ENCODE results near the gene IFT27. TPM values are rescaled to one million over a fixed set of nuclear protein-coding genes. Genes with fewer than 3 reads are reported as not detected.

The IFT27 gene
- total RNA-seq, 2 experiments from 2014 or later, result 30.3 to 33.7 TPM

GRCh38 chr22:36729321-36729720, 46.6 kb downstream of the IFT27 start:
- DNase-seq (no peak), ATAC-seq (no peak)
- H3K36me3 Mint-ChIP-seq, result no peaks in the 10 kb centered on the region
- H3K27me3 Mint-ChIP-seq, result peaks cover 19% of the 10 kb centered on the region
- no peak overlapping the region for H3K4me3 Mint-ChIP-seq
- no peak overlapping the region for H3K27ac Mint-ChIP-seq
- CTCF ChIA-PET, result no interaction called here
- H3K4me1 Mint-ChIP-seq, result no peaks in the 10 kb centered on the region
- H3K9me3 Mint-ChIP-seq (ENCODE audit: low read depth), result no peaks in the 10 kb centered on the region

- CTCF ChIA-PET, result no interaction called here
- ATAC-seq (no peak), DNase-seq (no peak)
- Mint-ChIP-seq H3K27me3 (peaks cover 21% of the 10 kb centered on the region), H3K27ac (no peak overlapping the region), H3K9me3 (ENCODE audit: low read depth) (no peaks in the 10 kb centered on the region), H3K4me3 (no peak overlapping the region), H3K4me1 (no peaks in the 10 kb centered on the region), H3K36me3 (no peaks in the 10 kb centered on the region)
Observed at GRCh38 chr22:36728505-36728904, 47.4 kb downstream of the IFT27 start.

- H3K27ac Mint-ChIP-seq, result no peak overlapping the region
- H3K4me1 Mint-ChIP-seq, result no peaks in the 10 kb centered on the region
- H3K27me3 Mint-ChIP-seq, result peaks cover 21% of the 10 kb centered on the region
- ATAC-seq, result no peak
- H3K9me3 Mint-ChIP-seq (ENCODE audit: low read depth), result no peaks in the 10 kb centered on the region
- H3K4me3 Mint-ChIP-seq, result no peak overlapping the region
- no peaks in the 10 kb centered on the region for H3K36me3 Mint-ChIP-seq
- DNase-seq, result no peak
- CTCF ChIA-PET, result no interaction called here
Observed at GRCh38 chr22:36727927-36728488, 47.9 kb downstream of the IFT27 start.

GRCh38 chr22:36727110-36727509, 48.8 kb downstream of the IFT27 start:
- H3K27ac Mint-ChIP-seq, result no peak overlapping the region
- DNase-seq (no peak), ATAC-seq (no peak)
- H3K4me3 Mint-ChIP-seq, result no peak overlapping the region
- no peaks in the 10 kb centered on the region for H3K4me1 Mint-ChIP-seq
- H3K36me3 Mint-ChIP-seq, result no peaks in the 10 kb centered on the region
- peaks cover 22% of the 10 kb centered on the region for H3K27me3 Mint-ChIP-seq
- no peaks in the 10 kb centered on the region for H3K9me3 Mint-ChIP-seq (ENCODE audit: low read depth)
- CTCF ChIA-PET, result no interaction called here

- Mint-ChIP-seq H3K36me3 (no peaks in the 10 kb centered on the region), H3K4me1 (no peaks in the 10 kb centered on the region), H3K27ac (no peak overlapping the region), H3K9me3 (ENCODE audit: low read depth) (no peaks in the 10 kb centered on the region), H3K27me3 (peaks cover 27% of the 10 kb centered on the region), H3K4me3 (no peak overlapping the region)
- no peak for ATAC-seq
- no peak for DNase-seq
- CTCF ChIA-PET, result no interaction called here
Observed at GRCh38 chr22:36726007-36726380, 49.9 kb downstream of the IFT27 start.

- DNase-seq (no peak), ATAC-seq (no peak)
- Mint-ChIP-seq H3K9me3 (ENCODE audit: low read depth) (no peaks in the 10 kb centered on the region), H3K27me3 (peaks cover 31% of the 10 kb centered on the region), H3K36me3 (no peaks in the 10 kb centered on the region), H3K4me1 (no peaks in the 10 kb centered on the region), H3K27ac (no peak overlapping the region), H3K4me3 (no peak overlapping the region)
- CTCF ChIA-PET, result no interaction called here
Observed at GRCh38 chr22:36725366-36726006, 50.4 kb downstream of the IFT27 start.

GRCh38 chr22:36724836-36725235, 51.1 kb downstream of the IFT27 start:
- CTCF ChIA-PET, result no interaction called here
- no peak overlapping the region for H3K27ac Mint-ChIP-seq

GRCh38 chr22:36722055-36722454, 53.9 kb downstream of the IFT27 start:
- Mint-ChIP-seq H3K27ac (no peak overlapping the region), H3K36me3 (no peaks in the 10 kb centered on the region), H3K4me1 (no peaks in the 10 kb centered on the region), H3K4me3 (no peak overlapping the region), H3K27me3 (peaks cover 54% of the 10 kb centered on the region), H3K9me3 (ENCODE audit: low read depth) (no peaks in the 10 kb centered on the region)
- CTCF ChIA-PET, result no interaction called here
- no peak for DNase-seq
- ATAC-seq, result no peak

More at GRCh38 chr22:36724836-36725235, 51.1 kb downstream of the IFT27 start:
- Mint-ChIP-seq H3K9me3 (ENCODE audit: low read depth) (no peaks in the 10 kb centered on the region), H3K4me3 (no peak overlapping the region), H3K4me1 (no peaks in the 10 kb centered on the region), H3K27me3 (peaks cover 37% of the 10 kb centered on the region), H3K36me3 (no peaks in the 10 kb centered on the region)
- no peak for DNase-seq
- ATAC-seq, result no peak

GRCh38 chr22:36715647-36716046, 60.3 kb downstream of the IFT27 start:
- Mint-ChIP-seq H3K4me1 (no peaks in the 10 kb centered on the region), H3K27ac (no peak overlapping the region), H3K27me3 (peaks cover 54% of the 10 kb centered on the region), H3K4me3 (no peak overlapping the region), H3K9me3 (ENCODE audit: low read depth) (no peaks in the 10 kb centered on the region), H3K36me3 (no peaks in the 10 kb centered on the region)
- no peak for ATAC-seq
- CTCF ChIA-PET, result no interaction called here
- no peak for DNase-seq

- CTCF ChIA-PET, result no interaction called here
- Mint-ChIP-seq H3K27ac (no peak overlapping the region), H3K36me3 (no peaks in the 10 kb centered on the region), H3K9me3 (ENCODE audit: low read depth) (no peaks in the 10 kb centered on the region), H3K4me1 (no peaks in the 10 kb centered on the region), H3K27me3 (peaks cover 42% of the 10 kb centered on the region), H3K4me3 (no peak overlapping the region)
- ATAC-seq, result no peak
- DNase-seq, result no peak
Observed at GRCh38 chr22:36714110-36714509, 61.8 kb downstream of the IFT27 start.

GRCh38 chr22:36713436-36713835, 62.5 kb downstream of the IFT27 start:
- DNase-seq, result no peak
- no peak overlapping the region for H3K4me3 Mint-ChIP-seq

More at GRCh38 chr22:36713436-36713835, 62.5 kb downstream of the IFT27 start:
- H3K4me1 Mint-ChIP-seq, result no peaks in the 10 kb centered on the region
- no peak overlapping the region for H3K27ac Mint-ChIP-seq
- H3K27me3 Mint-ChIP-seq, result peaks cover 41% of the 10 kb centered on the region
- no peaks in the 10 kb centered on the region for H3K36me3 Mint-ChIP-seq
- no peaks in the 10 kb centered on the region for H3K9me3 Mint-ChIP-seq (ENCODE audit: low read depth)
- CTCF ChIA-PET, result no interaction called here
- no peak for ATAC-seq

Other genes starting within 250 kb of the IFT27 start
- 100 to 1,000 TPM; 205 to 232 TPM for gene EIF3D, start 247.0 kb downstream of the IFT27 start, total RNA-seq
- gene CACNG2, start 72.4 kb downstream of the IFT27 start, total RNA-seq, result not detected
- gene PVALB, start 40.9 kb upstream of the IFT27 start, total RNA-seq, result not detected
- gene NCF4, start 84.9 kb upstream of the IFT27 start, total RNA-seq, result 10 to 100 TPM; 59.7 to 77.9 TPM
- gene CSF2RB, start 137.5 kb upstream of the IFT27 start, total RNA-seq, result 10 to 100 TPM in 1 of 2 experiments, 1 to 10 TPM in 1; 3.0 to 26.9 TPM
- gene TST, start 243.3 kb upstream of the IFT27 start, total RNA-seq, result 10 to 100 TPM; 11.2 to 29.3 TPM
- 10 to 100 TPM; 42.3 to 61.0 TPM for gene MPST, start 243.6 kb upstream of the IFT27 start, total RNA-seq

All from activated CD8-positive, alpha-beta memory T cell treated with anti-CD3 and anti-CD28 coated beads, Interleukin-2, amount 10 ng/mL, durations not matched to agents 7 days and 5 days (primary cell).